ENCODE data around the gene PLEKHM2. TPM values are rescaled to one million over a fixed set of nuclear protein-coding genes. Genes with fewer than 3 reads are reported as not detected.

The PLEKHM2 gene
- total RNA-seq, 4 donors from 2014 or later, result 34.6 to 57.9 (median 42.4) TPM

DNA sequence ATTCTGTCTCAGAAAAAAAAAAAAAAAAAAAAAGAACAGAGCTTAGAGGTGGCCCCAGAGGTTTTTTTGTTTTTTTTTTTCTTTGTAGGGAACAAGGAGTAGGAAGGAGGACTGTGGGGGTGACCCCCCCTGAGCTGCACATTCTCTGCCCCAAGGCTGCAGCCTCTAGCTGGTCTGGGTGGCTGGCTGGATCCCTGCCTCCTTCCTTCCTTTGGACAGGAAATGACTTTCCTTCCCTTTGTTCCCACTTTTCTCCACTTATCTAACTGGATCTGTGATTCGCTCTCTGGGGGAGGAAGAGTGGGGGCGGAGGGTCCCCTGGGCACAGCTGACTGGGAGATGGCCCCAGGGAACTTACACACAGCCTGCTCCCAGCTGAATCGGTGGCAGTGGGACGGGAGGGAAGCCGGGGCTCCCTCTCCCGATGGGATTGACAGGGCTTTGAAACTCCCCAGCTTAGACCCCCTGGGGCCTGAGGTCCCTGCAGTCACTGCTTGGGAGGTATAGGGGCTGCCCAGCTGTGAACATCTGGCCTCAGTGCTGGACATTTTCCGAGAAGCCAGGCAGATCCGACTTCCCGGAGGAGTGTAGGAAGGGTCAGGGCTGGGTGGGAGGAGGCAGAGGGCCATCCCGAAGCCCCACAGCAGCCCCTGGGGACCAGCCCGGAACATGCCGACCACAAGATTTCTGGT lies 76.5 kb downstream of the PLEKHM2 start:
- Histone ChIP-seq H3K9me3 (no peaks in the 10 kb centered on the region), H3K36me3 (peaks cover 0 to 6% (median 0%) of the 10 kb centered on the region in 3 donors), H3K27me3 (peaks cover 0 to 37% (median 1%) of the 10 kb centered on the region in 4 donors), H3K27ac (peak overlapping the region; percentile 3 to 87 (median 74)), H3K4me3 (peak overlapping the region in 3 of 4 donors; percentile 13 to 85 (median 19)), H3K4me1 (peaks cover 50 to 87% (median 57%) of the 10 kb centered on the region in 3 donors)
- TF ChIP-seq CTCF (IDR thresholded peaks at IDR 0.05) (no peak), POLR2A (IDR thresholded peaks at IDR 0.05) (no peak)
- WGBS, 2 donors, result 32% methylated on average over 10 of the region's 12 CpGs; no CpG with 5 or more reads in 1 of the 2 donors
- no peak for DNase-seq
- intact Hi-C loops (cut with DNase I), result no loop called here

GRCh38 chr1:15761366-15762128 lies 77.4 kb downstream of the PLEKHM2 start:
- Histone ChIP-seq H3K4me3 (peak overlapping the region in 2 of 4 donors; percentile 19 to 51), H3K36me3 (peaks cover 0 to 6% (median 0%) of the 10 kb centered on the region in 3 donors), H3K27me3 (peaks cover 0 to 37% (median 1%) of the 10 kb centered on the region in 4 donors), H3K27ac (peak overlapping the region; percentile 25 to 87 (median 74)), H3K9me3 (no peaks in the 10 kb centered on the region), H3K4me1 (peaks cover 44 to 87% (median 55%) of the 10 kb centered on the region in 3 donors)
- 52 to 60% methylated on average over 8 of the region's 8 CpGs for WGBS, 2 donors
- intact Hi-C loops (cut with DNase I), result no loop called here
- no peak for DNase-seq
- TF ChIP-seq POLR2A (IDR thresholded peaks at IDR 0.05) (no peak), CTCF (IDR thresholded peaks at IDR 0.05) (no peak)

DNA sequence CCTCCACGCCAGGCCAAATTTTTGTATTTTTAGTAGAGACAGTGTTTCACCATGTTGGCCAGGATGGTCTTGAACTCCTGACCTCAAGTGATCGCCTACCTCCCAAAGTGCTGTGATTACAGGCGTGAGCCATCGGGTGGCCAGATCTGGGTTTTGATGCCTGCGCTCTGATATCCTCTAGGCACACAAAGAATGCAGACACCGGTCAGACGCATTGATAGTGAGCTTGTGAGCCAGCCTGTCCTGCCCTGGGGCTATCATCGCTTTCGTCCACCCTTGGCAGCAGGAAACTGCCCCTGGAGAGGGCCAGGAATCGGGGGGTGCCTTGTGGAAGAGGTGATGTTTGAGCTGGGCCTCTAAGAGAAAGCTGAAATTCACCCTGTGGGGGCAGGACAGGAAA lies 78.4 kb downstream of the PLEKHM2 start:
- Histone ChIP-seq H3K4me3 (no peak overlapping the region), H3K4me1 (peaks cover 40 to 84% (median 45%) of the 10 kb centered on the region in 3 donors), H3K9me3 (no peaks in the 10 kb centered on the region), H3K27me3 (peaks cover 0 to 33% (median 1%) of the 10 kb centered on the region in 4 donors), H3K36me3 (peaks cover 0 to 12% (median 0%) of the 10 kb centered on the region in 3 donors), H3K27ac (no peak overlapping the region)
- no peak for DNase-seq
- intact Hi-C loops (cut with DNase I), result no loop called here
- WGBS, 2 donors, result 77 to 90% methylated on average over 2 to 10 of the region's 10 CpGs
- TF ChIP-seq CTCF (IDR thresholded peaks at IDR 0.05), result no peak
- TF ChIP-seq POLR2A (IDR thresholded peaks at IDR 0.05), result no peak

GRCh38 chr1:15764269-15764764 lies 80.2 kb downstream of the PLEKHM2 start:
- DNase-seq, result no peak
- Histone ChIP-seq H3K9me3 (no peaks in the 10 kb centered on the region), H3K27me3 (peaks cover 0 to 15% (median 1%) of the 10 kb centered on the region in 4 donors), H3K4me3 (no peak overlapping the region), H3K4me1 (peaks cover 27 to 76% (median 36%) of the 10 kb centered on the region in 3 donors), H3K36me3 (peaks cover 0 to 30% (median 4%) of the 10 kb centered on the region in 3 donors), H3K27ac (peak overlapping the region; percentile 76 to 89 (median 85))
- 25 to 60% methylated on average over 2 to 7 of the region's 10 CpGs for WGBS, 2 donors
- TF ChIP-seq POLR2A (IDR thresholded peaks at IDR 0.05) (peak in 1 of 4 donors; percentile 25), CTCF (IDR thresholded peaks at IDR 0.05) (no peak)
- intact Hi-C loops (cut with DNase I), result no loop called here
